Right lung (tissue), 5 donors: ENCODE measurements around the gene CPSF3. TPM values are rescaled to one million over a fixed set of nuclear protein-coding genes. Genes with fewer than 3 reads are reported as not detected.

Experiments used
- DNase-seq, 2 donors: peaks; one replicate each; pipeline ENCODE4 v3.0.0-alpha.2; 2013
- polyA plus RNA-seq, 5 donors: library from polyadenylated mRNA; unstranded; fragments of 120-200 nt; gene quantifications; one replicate each; pipeline versions ENCODE4 v1.2.1 to v1.2.3, GENCODE V29; 2013; ENCODE audit warnings: inconsistent platforms in 1 of 5, low replicate concordance in 1 of 5; ENCODE audit not compliant: insufficient read length in 5 of 5, insufficient read depth in 1 of 5

Gene CPSF3
- polyA plus RNA-seq, 5 donors, result 40.3 to 56.1 (median 44.6) TPM

- no peak for DNase-seq
Measured at GRCh38 chr2:9416267-9416961, 7.0 kb upstream of the CPSF3 start.

DNA sequence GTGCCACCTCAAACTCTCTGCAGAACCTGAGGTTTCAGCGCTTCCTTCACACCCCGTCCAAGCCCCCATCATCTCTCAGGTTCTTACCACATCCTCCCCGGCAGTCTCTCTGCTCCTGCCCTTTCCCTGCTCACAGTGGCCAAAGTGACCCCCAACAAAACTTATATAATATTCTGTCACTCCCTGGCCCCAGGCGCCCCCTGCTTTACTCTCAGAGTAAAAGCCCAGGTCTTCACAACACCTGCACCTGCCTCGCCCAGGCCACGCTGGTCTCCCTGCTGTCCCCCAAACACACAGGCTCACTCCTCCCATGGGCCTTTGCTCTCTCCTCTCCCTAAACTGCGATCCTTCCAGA lies 6.5 kb upstream of the CPSF3 start:
- no peak for DNase-seq

DNA sequence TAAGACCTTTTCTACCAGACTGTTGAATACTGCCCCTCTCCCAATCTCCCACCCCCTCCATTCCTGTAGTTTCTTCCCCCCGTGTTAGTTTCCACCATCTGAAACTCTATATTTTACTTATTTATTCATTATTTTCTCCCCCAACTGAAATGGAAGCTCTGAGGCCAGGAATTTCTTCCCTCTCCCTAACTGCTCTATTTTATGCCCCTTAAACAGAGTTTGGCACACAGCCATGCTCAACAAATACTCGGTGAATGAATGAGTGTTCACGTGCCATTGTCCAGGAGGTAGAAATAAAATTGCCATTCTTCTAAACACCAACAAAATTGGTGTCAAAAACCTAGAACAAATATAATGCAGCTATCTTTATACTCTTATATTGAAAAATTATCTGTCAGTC lies 5.7 kb upstream of the CPSF3 start:
- DNase-seq, result no peak

DNA sequence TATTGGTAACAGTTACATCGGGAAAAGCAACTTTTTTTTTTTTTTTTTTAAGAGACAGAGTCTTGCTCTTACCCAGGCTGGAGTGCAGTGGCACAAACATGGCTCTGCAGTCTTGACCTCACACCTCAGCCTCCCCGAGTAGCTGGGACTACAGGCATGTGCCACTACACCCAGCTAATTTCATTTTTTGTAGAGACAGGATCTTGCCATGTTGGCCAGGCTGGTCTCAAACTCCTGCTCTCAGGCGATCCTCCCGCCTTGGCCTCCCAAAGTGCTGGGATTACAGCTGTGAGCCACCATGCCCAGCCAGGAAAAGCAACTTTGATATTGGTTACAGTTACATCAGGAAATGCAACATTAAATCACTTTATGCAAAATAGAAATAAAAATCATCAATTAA lies 4.7 kb upstream of the CPSF3 start:
- no peak for DNase-seq

- no peak for DNase-seq
Measured at GRCh38 chr2:9419541-9419940, 3.9 kb upstream of the CPSF3 start.

DNA sequence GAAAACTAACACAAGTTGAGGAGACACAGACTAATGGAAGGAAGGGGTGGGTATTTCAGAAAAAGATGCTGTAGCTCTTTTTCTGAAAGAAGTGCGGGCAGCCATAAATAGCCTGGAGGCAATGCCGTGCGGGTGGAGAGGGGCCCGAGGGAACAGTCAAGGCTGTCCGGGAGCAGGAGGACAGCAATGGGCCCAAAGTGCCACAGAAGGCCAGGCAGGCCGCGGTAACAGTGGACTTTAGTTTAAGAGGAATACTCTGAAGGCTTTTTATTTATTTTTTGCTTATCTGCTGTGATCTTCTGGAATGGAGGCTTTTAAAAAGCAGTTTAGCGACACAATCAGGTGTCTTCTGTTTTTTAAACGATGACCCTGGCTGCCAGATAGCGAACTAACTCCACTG lies 3.0 kb upstream of the CPSF3 start:
- no peak for DNase-seq

- DNase-seq, result peak in 1 of 2 donors; percentile 12
Measured at GRCh38 chr2:9422321-9423099, 944 bp upstream of the CPSF3 start.

DNA sequence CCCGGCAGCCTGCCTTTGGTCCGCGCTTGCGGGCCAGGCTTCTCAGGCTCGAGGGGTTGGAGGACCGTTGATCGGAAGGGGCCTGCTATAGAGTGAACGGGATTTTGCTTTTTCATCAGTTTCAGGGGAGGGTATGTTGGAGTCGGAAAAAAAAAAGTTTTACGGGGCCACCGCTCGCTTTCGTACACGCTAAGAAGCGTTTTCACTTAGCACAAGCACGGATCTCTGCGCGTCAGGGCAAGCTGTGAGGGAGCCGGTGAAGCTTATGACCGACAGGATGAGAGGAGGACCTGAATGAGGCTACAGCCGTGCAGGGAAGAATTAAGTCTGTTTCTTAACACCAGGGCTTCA lies 443 bp downstream of the CPSF3 start:
- no peak for DNase-seq

GRCh38 chr2:9424447-9425164 lies 1.2 kb downstream of the CPSF3 start:
- DNase-seq, result no peak

GRCh38 chr2:9428965-9429577 lies 5.6 kb downstream of the CPSF3 start:
- DNase-seq, result no peak

DNA sequence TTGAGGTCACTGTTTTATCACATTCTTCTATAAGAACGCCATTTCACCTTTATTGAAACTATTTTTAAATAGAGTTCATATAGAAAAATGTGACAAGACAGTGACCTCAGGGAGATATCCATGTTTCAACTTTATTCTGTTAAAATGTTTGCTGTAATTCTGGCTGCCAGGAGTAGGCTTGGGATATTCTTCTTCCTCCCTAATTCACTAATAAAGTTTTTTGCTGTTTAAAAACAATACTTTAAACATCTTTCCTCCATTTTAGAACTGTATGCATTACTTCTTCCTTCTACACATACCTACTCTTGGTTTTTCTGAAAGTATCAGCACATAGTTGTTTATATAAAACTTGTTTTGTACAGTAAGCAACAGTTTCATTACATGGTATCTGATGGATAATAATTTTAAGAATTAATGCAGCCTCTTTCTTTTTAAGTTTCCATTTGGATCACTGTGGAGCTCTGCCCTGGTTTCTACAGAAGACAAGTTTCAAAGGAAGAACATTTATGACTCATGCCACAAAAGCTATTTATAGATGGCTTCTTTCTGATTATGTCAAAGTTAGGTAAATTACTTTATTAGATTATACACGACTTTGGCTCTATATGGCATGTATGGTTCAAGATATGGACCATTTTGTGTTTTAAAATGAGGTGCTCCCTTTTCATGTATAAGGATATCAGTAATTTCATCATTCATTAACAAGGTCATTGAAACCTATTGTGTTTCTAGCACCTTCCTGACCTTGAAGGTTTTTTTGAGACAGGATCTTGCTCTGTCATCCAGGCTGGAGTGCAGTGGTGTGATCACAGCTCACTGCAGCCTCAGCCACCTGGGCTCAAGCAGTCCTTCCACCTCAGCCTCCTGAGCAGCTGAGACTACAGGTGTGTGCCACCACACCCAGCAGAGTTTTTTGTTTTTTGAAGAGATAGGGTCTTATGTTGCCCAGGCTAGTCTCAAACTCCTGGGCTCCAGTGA lies 7.2 kb downstream of the CPSF3 start:
- no peak for DNase-seq

- DNase-seq, result no peak
Measured at GRCh38 chr2:9434489-9434888, 11.0 kb downstream of the CPSF3 start.

DNA sequence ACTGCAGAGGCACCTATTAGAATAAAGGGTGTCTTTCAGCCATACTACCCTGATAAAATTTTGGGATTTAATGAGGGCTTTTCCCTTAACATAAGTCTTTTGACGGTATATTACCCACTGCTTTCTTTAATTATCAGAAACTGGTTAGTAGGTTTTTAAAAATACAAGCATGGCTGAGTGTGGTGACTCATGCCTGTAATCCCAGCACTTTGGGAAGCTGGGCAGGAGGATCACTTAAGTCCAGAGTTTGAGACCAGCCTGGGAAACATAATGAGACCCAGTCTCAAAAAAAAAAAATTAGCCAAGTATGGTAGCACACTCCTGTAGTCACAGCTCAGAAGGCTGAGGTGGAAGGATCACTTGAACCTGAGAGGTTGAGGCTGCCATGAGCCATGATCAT lies 16.1 kb downstream of the CPSF3 start:
- DNase-seq, result no peak

DNA sequence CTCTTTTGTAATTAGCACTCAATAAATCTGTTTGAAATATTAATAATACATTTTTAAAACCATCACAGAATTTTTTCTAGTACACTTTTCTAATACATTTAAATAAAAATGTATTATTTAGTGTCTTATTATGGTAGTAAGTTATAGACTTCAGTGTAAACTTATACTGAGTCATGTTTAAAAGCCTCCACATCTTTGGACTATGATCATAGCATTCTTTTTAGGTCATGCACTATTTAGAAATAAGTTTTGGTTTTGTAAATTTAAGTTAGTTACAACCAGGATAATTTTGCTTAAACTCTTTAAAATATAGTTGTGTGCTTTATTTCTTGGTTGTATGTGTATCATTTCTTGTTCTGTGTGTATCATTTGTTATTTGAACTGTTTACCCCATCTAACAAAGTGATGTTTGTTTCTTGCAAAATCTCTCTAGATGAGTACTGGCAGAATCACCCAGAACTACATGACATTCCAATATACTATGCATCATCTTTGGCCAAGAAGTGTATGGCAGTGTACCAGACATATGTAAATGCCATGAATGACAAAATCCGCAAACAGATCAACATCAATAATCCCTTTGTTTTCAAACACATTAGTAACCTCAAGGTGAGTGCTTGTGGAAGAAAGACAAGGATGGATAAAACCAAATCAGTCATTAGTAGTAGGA lies 16.7 kb downstream of the CPSF3 start:
- no peak for DNase-seq

GRCh38 chr2:9441556-9441955 lies 18.1 kb downstream of the CPSF3 start:
- no peak for DNase-seq

DNA sequence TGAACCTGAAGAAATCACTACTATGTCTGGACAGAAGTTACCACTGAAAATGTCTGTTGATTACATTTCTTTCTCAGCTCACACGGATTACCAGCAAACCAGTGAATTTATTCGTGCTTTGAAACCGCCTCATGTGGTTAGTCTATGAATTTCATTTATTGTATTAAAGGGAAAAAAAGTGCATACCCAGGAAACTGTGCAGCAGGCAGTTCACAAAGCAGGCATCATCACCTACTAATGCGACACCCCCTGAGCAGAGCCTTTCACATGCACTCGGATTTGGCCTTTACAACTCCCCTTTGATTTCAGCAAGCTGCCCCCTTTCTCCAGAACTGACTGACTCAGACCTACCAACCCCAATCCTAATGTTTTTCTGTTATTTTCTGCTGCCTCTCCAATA lies 20.1 kb downstream of the CPSF3 start:
- DNase-seq, result no peak

DNA sequence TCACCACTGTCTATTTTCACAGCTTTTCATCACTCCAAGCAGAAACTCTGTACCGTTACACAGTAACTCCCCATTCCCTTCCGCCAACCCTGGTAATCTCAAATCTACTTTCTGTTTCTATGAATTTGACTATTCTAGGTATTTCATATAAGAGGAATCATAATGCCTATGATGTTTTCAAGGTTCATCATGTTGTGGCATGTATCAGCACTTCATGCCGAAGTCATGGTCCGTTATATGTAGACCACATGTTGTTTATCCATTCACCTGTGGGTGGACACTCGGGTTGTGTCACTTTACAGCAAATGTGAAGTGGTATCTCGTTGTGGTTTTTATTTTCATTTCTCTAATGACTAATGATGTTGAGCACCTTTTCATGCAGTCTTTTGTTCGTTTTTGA lies 21.6 kb downstream of the CPSF3 start:
- DNase-seq, result no peak

GRCh38 chr2:9451231-9451630 lies 27.8 kb downstream of the CPSF3 start:
- DNase-seq, result no peak

DNA sequence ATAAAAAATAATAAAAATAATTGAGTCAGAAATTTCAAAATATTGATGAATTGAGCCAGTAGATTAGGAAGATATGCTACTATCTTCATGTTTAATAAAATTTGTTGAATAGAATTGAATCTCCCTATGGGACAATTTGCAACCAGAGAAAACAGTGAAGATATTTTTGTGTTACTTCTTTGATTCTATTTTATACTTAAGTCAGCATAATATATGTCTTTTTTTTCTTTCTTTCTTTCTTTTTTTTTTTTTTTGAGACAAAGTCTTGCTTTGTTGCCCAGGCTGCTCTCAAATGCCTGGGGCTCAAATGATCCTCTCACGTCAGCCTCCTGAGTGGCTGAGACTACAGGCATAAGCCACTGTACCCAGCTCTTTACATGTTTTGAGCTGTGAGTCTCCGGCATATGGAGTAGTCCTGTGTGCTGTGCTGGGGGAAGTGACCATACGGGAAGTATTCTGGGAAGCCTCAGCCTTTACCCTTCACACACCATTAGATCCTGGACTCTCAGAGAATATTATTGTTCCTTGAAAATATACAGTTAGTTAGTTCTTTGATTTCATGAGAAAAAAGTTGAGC lies 37.1 kb downstream of the CPSF3 start:
- DNase-seq, result no peak

GRCh38 chr2:9461079-9461478 lies 37.6 kb downstream of the CPSF3 start:
- no peak for DNase-seq
